Measurements from ENCODE around the gene LRP1. TPM values are rescaled to one million over a fixed set of nuclear protein-coding genes. Genes with fewer than 3 reads are reported as not detected.

The LRP1 gene
- total RNA-seq, 1 donor from 2014 or later, result 760 TPM

DNA sequence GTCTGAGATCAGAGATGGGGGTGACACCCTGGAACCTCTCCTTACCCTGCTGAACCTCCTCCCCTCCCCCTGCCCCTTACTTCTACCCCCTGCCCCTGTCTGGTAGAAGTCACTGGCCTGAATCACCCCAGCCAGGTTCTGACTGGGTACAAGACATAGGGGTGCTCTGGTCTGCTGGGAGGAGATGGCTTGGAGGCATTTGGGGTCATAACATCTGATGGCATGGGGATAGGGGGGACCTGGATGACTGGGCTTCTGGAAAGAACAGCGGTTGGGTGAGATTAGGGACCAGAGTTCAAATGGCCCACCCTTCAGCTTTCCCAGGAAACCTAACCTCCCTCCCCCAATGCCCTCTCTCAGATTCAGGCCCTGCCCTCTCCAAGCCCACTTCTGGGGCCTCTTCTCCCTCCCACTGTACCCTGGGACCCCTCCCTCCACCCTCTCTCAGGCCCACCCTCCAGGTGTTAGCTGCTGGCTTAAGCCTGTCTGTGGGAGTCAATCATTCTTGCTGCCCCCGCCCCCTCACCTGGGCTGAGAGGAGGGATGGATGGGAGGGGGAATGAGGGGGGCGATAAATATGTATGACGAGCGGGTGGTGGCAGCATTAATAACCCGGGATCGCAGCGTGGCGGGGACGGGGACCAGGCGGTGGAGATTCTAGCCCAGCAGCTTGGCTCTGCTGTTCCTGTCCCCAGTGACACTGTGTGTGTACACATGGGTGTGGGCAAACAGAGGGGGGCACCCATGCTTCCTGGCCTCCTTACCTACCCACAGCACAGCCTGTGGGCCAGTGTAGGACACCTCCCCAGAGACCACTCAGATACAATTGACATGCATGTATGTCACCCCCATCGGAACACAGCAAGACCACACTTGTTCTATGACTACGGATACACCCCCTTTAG lies 94.3 kb downstream of the LRP1 start:
- DNase-seq (ENCODE audit: low spot score) (no peak), ATAC-seq (no peak)
- intact Hi-C loops (cut with DNase I), result no loop called here

- ATAC-seq (no peak), DNase-seq (ENCODE audit: low spot score) (no peak)
- intact Hi-C loops (cut with DNase I), result no loop called here
These were observed 95.2 kb downstream of the LRP1 start for GRCh38 chr12:57223191-57224165.

GRCh38 chr12:57224278-57224972 lies 96.1 kb downstream of the LRP1 start:
- ATAC-seq (no peak), DNase-seq (ENCODE audit: low spot score) (no peak)
- intact Hi-C loops (cut with DNase I), result no loop called here

DNA sequence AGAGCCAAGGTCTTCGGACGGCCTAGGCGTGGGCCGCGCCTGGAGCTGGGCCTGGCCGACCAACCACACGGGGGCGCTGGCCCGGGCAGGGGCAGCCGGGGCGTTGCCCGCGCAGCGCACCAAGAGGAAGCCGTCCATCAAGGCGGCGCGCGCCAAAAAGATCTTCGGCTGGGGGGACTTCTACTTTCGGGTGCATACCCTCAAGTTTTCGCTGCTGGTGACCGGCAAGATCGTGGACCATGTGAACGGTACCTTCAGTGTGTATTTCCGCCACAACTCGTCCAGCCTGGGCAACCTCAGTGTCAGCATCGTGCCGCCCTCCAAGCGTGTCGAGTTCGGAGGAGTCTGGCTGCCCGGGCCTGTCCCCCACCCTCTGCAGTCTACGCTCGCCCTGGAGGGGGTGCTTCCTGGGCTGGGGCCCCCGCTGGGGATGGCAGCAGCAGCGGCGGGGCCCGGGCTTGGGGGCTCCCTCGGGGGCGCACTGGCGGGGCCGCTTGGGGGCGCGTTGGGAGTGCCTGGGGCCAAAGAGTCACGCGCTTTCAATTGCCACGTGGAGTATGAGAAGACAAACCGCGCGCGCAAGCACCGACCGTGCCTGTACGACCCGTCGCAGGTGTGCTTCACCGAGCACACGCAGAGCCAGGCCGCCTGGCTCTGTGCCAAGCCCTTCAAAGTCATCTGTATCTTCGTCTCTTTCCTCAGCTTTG lies 96.8 kb downstream of the LRP1 start:
- no peak for DNase-seq (ENCODE audit: low spot score)
- intact Hi-C loops (cut with DNase I), result no loop called here
- ATAC-seq, result no peak

DNA sequence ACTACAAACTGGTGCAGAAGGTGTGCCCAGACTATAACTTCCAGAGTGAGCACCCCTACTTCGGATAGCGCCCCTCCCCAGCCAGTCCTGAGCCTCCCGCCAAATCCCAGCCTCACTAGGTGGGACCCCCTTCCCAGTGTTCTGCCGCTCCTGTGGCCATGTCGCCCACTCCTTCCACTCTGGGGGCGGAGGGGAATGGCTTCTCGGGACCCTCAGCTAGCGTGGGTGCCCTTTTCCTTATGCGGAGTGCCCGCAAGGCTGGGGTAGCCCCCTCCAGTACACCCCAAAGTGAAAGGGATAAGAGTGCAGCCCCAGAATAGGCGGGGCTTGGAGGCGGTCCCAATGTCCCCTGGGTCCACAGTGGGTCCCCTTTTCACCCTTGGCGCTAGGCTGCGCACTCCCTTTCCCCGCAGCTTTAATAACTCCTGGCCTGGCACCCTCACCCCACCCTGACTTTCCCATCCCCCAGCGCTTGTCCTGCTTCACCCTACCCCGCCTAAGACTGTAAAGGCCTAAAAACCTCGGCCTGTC lies 97.5 kb downstream of the LRP1 start:
- intact Hi-C loops (cut with DNase I), result no loop called here
- DNase-seq (ENCODE audit: low spot score), result no peak
- ATAC-seq, result no peak

- intact Hi-C loops (cut with DNase I), result no loop called here
- DNase-seq (ENCODE audit: low spot score) (no peak), ATAC-seq (no peak)
These were observed 98.5 kb downstream of the LRP1 start for GRCh38 chr12:57226588-57227314.

DNA sequence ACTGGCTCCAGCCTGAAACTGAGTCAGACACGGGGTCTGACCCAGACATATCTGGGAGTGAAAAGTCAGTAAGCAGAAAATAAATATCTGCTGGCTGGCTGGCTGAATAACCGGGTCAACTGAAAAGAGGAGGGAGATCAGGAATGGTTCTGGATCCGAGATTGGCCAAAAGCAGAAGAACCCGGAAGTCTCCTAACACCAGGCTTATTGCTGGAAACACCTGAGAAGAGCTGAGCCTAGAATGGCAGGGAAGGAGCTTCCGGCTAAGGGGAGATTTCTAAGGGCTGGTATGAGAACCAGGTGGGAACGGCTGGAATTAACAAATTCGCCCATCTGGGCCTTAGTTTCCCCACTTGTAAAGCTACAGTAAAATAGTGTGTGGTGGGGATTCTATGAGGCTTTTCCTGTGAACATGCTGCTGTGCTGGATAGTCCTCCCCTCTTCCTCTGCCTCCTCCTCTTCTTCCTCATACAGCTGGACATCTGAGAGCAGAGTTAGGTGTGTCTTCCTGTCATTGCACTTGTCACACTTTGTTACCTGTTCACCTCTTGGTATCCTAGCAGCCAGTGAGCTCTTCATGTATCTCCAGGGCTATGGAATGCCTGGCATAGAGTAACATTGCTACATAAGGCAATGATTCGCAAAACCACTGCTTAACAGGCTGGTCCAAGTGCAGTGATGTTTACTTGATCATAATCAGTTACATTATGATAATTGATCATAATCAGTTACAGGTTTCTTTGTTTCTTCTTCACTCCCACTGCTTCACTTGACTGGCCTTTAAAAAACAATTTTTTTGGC lies 99.2 kb downstream of the LRP1 start:
- ATAC-seq, result no peak
- intact Hi-C loops (cut with DNase I), result no loop called here
- no peak for DNase-seq (ENCODE audit: low spot score)

DNA sequence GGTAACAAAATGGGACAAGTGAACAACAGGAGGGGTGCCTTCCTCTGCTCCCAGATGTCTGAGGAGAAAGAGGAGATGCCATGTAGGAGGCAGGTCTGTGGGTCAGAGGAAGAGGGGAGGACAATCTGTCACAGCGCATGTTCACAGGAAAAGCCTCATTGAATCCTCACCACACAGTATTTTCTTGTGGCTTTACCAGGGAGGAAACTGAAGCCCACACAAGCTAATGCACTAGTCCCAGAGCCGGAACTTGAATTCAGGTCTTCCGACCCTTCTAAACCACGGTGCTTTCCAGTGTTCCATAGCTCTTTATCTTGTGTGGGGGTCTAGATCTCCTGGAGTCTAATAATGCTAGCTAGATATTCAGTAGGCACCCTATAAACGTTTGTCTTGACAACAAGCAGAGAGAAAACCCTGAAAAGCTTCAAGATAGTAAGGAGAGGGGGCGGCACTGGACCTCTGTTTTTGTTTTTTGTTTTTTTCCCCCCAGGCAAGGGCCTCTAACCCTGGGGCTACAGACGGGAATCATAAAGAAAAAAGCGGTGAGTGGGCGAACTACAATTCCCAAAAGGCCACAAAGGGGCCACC lies 100.9 kb downstream of the LRP1 start:
- intact Hi-C loops (cut with DNase I), result no loop called here
- DNase-seq (ENCODE audit: low spot score) (no peak), ATAC-seq (no peak)

- peak; percentile 89 for ATAC-seq
- peak; percentile 97 for DNase-seq (ENCODE audit: low spot score)
- intact Hi-C loops (cut with DNase I), result no loop called here
These were observed 101.5 kb downstream of the LRP1 start, which contains the start of gene SHMT2 for GRCh38 chr12:57229634-57230380. Gene SHMT2, plus strand, starts transcription at chr12:57229711. Its CDS starts 68 bp downstream, at chr12:57229779.

GRCh38 chr12:57230381-57231155 lies 102.3 kb downstream of the LRP1 start:
- intact Hi-C loops (cut with DNase I), result no loop called here
- ATAC-seq (no peak), DNase-seq (ENCODE audit: low spot score) (no peak)

GRCh38 chr12:57231276-57232021 lies 103.2 kb downstream of the LRP1 start:
- no peak for ATAC-seq
- intact Hi-C loops (cut with DNase I), result no loop called here
- no peak for DNase-seq (ENCODE audit: low spot score)

DNA sequence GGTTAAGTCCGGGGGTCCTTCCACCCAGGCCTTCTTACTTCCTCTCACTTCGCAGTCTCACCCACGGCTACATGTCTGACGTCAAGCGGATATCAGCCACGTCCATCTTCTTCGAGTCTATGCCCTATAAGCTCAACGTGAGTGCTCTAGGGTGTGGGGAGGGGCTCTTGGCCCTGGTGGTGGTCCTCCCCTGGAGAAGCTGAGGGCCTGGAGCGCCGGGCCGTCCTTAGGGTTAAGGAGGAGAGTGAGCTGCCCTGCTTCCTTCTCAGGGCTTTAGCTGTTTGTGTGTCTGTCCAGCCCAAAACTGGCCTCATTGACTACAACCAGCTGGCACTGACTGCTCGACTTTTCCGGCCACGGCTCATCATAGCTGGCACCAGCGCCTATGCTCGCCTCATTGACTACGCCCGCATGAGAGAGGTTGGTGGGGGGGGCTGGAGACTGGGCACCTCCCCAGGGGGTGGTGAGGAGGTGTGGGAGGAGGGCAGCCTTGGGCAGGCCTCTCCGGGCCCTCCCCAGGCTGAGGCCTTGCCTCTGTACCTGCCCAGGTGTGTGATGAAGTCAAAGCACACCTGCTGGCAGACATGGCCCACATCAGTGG lies 104.0 kb downstream of the LRP1 start:
- DNase-seq (ENCODE audit: low spot score) (no peak), ATAC-seq (no peak)
- intact Hi-C loops (cut with DNase I), result no loop called here

GRCh38 chr12:57233357-57234232 lies 105.3 kb downstream of the LRP1 start:
- intact Hi-C loops (cut with DNase I), result no loop called here
- DNase-seq (ENCODE audit: low spot score) (peak; percentile 63), ATAC-seq (peak; percentile 14)

Data from sciatic nerve (tissue), 2 donors.